Colonic mucosa (tissue), 4 donors: ENCODE data around the gene SOWAHA. TPM values are rescaled to one million over a fixed set of nuclear protein-coding genes. Genes with fewer than 3 reads are reported as not detected.
A peak's percentile ranks its signal among the peaks of the same experiment; 100 is the strongest.

ENCODE experiments used
- DNase-seq: peaks from one replicate; pipeline ENCODE4 v3.0.0-alpha.2; 2020
- H3K27ac ChIP-seq: fragments of 200-600 bp; one replicate; pipeline ENCODE4 v1.8.0; 2021
- H3K27me3 ChIP-seq: fragments of 200-600 bp; one replicate; pipeline ENCODE4 v1.8.0; 2021
- H3K36me3 ChIP-seq: fragments of 200-600 bp; one replicate; pipeline ENCODE4 v1.8.0; 2021
- H3K4me1 ChIP-seq: fragments of 200-600 bp; one replicate; pipeline ENCODE4 v1.8.0; 2021; ENCODE audit warnings: mild to moderate bottlenecking
- H3K4me3 ChIP-seq: fragments of 200-600 bp; one replicate; pipeline ENCODE4 v1.8.0; 2021
- H3K9ac ChIP-seq, 2 donors: one replicate each; pipeline ENCODE4 v1.7.0; 2013; ENCODE audit warnings: control low read depth in 2 of 2, low read depth in 2 of 2, low read length in 2 of 2
- H3K9me3 ChIP-seq: fragments of 200-600 bp; one replicate; pipeline ENCODE4 v1.8.0; 2021
- intact Hi-C: fragments of 100-400 bp; cut with DNase I; formaldehyde crosslinking; loops from one replicate; pipeline ENCODE4 v1.14.1; 2022
- total RNA-seq, 2 donors: library from RNA; stranded (reverse); fragmentation: NEBNext Ultra II Directional in 1 of 2; extraction: Animal tissue kit (Norgen Biotek cat#: 25700) in 1 of 2; gene quantifications; one replicate each; pipeline ENCODE4 v1.2.1, GENCODE V29; 2021
- TF ChIP-seq, protein P1 (sequence below): fragments of 200-600 bp; IDR thresholded peaks from one replicate; pipeline ENCODE4 v1.8.0; 2022; ENCODE audit warnings: antibody characterized with exemption, mild to moderate bottlenecking
- donor health status: healthy.
- donor health status: DM: no; HTN: no; CAD: no.
- donor health status: DM: no; HTN: no; CAD: no.

SOWAHA gene
- total RNA-seq, 2 donors from 2014 or later, result 12.4 to 30.7 TPM

DNA sequence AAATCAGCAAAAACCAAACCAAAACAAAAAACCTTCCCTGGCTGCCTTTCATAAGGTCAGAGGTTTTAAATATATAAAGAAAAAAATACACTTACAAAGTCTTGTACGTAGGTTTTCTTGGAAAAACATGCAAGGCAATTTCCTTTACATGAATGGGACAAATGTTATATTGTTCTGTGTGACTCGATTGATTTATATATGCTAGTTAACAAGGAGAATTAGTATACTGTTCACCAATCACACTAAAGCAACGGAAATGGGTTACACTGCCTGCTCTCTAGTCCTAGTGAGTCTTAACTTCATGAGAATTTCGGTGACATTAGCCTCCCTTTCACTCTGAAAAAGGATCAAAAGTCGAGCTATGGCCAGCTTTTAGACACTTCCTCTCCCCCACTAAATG is 47.6 kb downstream of the SOWAHA start:
- intact Hi-C loops, result no loop called here
- Histone ChIP-seq H3K4me1 (no peaks in the 10 kb centered on the region), H3K9me3 (no peaks in the 10 kb centered on the region), H3K9ac (no peak overlapping the region), H3K27me3 (no peaks in the 10 kb centered on the region), H3K4me3 (no peak overlapping the region), H3K27ac (no peak overlapping the region), H3K36me3 (no peaks in the 10 kb centered on the region)
- TF ChIP-seq, protein P1, sequence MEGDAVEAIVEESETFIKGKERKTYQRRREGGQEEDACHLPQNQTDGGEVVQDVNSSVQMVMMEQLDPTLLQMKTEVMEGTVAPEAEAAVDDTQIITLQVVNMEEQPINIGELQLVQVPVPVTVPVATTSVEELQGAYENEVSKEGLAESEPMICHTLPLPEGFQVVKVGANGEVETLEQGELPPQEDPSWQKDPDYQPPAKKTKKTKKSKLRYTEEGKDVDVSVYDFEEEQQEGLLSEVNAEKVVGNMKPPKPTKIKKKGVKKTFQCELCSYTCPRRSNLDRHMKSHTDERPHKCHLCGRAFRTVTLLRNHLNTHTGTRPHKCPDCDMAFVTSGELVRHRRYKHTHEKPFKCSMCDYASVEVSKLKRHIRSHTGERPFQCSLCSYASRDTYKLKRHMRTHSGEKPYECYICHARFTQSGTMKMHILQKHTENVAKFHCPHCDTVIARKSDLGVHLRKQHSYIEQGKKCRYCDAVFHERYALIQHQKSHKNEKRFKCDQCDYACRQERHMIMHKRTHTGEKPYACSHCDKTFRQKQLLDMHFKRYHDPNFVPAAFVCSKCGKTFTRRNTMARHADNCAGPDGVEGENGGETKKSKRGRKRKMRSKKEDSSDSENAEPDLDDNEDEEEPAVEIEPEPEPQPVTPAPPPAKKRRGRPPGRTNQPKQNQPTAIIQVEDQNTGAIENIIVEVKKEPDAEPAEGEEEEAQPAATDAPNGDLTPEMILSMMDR, result no peak
- DNase-seq, result no peak

DNA sequence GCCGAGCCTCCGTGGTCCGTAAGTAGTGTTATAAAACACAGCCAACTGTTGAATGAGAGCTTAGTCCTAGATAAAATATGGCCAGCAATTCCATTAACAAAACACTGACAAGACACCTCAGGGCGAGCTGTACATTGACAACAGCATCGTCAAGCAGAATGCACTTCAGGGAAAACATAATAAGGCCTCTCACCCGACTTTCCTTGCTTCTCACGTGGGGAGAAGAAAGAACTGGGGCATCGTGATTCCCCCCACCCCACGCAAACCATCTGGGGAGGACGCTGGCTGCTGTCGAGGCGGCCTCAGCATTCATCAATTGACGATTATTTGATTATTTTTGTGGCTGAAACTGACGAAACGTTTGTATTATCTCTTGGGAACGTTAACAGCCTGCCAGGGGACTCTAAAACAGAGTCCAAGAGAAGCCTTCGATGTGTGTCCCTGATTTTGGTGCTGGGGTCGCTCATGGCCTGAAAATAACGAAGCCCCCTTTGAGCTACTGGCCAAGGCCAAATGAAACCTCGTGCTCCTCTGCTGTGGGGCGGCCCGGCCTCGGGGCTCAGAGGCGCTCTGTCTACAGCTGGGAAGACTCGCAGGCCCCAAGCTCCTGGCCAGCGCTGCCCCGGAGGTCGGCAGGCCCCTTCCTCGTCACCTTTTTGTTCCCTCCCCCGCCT is 52.7 kb downstream of the SOWAHA start:
- intact Hi-C loops, result loop anchor here (5.0 kb wide), 1 partner anchor 34 kb away; the partner anchor contains the start of gene SHROOM1
- H3K9me3 ChIP-seq, result no peaks in the 10 kb centered on the region
- H3K4me3 ChIP-seq, result peak overlapping the region; percentile 72
- H3K36me3 ChIP-seq, result no peaks in the 10 kb centered on the region
- DNase-seq, result no peak
- peak overlapping the region; percentile 67 to 70 for H3K9ac ChIP-seq
- peak overlapping the region; percentile 83 for H3K27ac ChIP-seq
- TF ChIP-seq, protein P1, result no peak
- H3K4me1 ChIP-seq, result peaks cover 7% of the 10 kb centered on the region
- H3K27me3 ChIP-seq, result no peaks in the 10 kb centered on the region

Other genes with a start within 250 kb of the SOWAHA start
- gene IL13, start 155.1 kb upstream of the SOWAHA start, total RNA-seq, result not detected
- gene IL4, start 139.3 kb upstream of the SOWAHA start, total RNA-seq, result not detected
- gene KIF3A, start 75.8 kb upstream of the SOWAHA start, total RNA-seq, result 1 to 10 TPM; 4.0 to 5.2 TPM
- gene CCNI2, start 65.9 kb upstream of the SOWAHA start, total RNA-seq, result 10 to 100 TPM in 1 of 2 donors, 1 to 10 TPM in 1; 7.1 to 22.9 TPM
- gene SEPTIN8, start 36.1 kb upstream of the SOWAHA start, total RNA-seq, result 10 to 100 TPM; 57.6 to 84.2 TPM
- 10 to 100 TPM; 36.9 to 64.1 TPM for gene SHROOM1, start 17.3 kb downstream of the SOWAHA start, total RNA-seq
- under 1 TPM; 0.64 to 0.69 TPM for gene GDF9, start 53.2 kb downstream of the SOWAHA start, total RNA-seq
- 100 to 1,000 TPM; 885 to 920 TPM for gene UQCRQ, start 53.3 kb downstream of the SOWAHA start, total RNA-seq
- gene LEAP2, start 60.4 kb downstream of the SOWAHA start, total RNA-seq, result 1 to 10 TPM; 3.6 to 7.7 TPM
- gene AFF4, start 150.3 kb downstream of the SOWAHA start, total RNA-seq, result 10 to 100 TPM; 42.4 to 75.2 TPM
- 10 to 100 TPM; 24.2 to 31.9 TPM for gene ZCCHC10, start 213.2 kb downstream of the SOWAHA start, total RNA-seq
- 100 to 1,000 TPM in 1 of 2 donors, 10 to 100 TPM in 1; 91.2 to 132 TPM for gene HSPA4, start 238.7 kb downstream of the SOWAHA start, total RNA-seq